Uterus (tissue), 2 donors: ENCODE measurements around the gene CBLC.

Experiments used
- CTCF ChIP-seq, 4 experiments: fragments of 200-600 bp in 2 of 4; fragments of 450-650 bp in 2 of 4; sonication (generic) in 2 of 4; IDR thresholded peaks; one replicate each; pipeline ENCODE4 v1.5.1; 2016 to 2019; ENCODE audit warnings: antibody characterized with exemption in 4 of 4, mild to moderate bottlenecking in 2 of 4, moderate library complexity in 1 of 4
- POLR2A ChIP-seq, 2 donors: fragments of 450-650 bp; IDR thresholded peaks; one replicate each; pipeline ENCODE4 v1.6.1; 2016; ENCODE audit warnings: antibody characterized with exemption in 2 of 2, mild to moderate bottlenecking in 1 of 2, moderate library complexity in 1 of 2

GRCh38 chr19:44746616-44746945, 31.1 kb upstream of the CBLC start:
- no peak for TF ChIP-seq CTCF (IDR thresholded peaks at IDR 0.05)
- no peak for TF ChIP-seq POLR2A (IDR thresholded peaks at IDR 0.05)
